HCT116 (cell line): ENCODE measurements around the gene POU3F1. TPM values are rescaled to one million over a fixed set of nuclear protein-coding genes. Genes with fewer than 3 reads are reported as not detected.

Source experiments
- ATAC-seq: fragments of 200-7000 bp; cut with Tn5 transposase; 2 replicates; pipeline ENCODE4 v1.9.1; 2020; ENCODE audit warnings: mild to moderate bottlenecking, moderate library complexity
- BruUV-seq: library from RNA; stranded (reverse); fragments of 400-500 nt; replicated peaks from 2 replicates; lab custom pipeline; 2021; lab: Mats Ljungman, UMichigan
- CTCF ChIA-PET: fragments of 300-600 bp; sonication (Branson Sonifier 250); formaldehyde crosslinking; loops from one replicate; lab custom pipeline; 2021; ENCODE audit warnings: antibody characterized with exemption; lab: Charles Lee
- POLR2A ChIA-PET: fragments of 300-600, 350-600 bp; sonication (Branson Sonifier 250); formaldehyde crosslinking; loops from one replicate; lab custom pipeline; 2021; ENCODE audit warnings: antibody characterized with exemption; lab: Charles Lee
- RAD21 ChIA-PET, 2 experiments: fragments of 300-600 bp; sonication (Branson Sonifier 250); formaldehyde crosslinking; loops; one replicate each; lab custom pipeline; 2023; ENCODE audit warnings: low total read pairs in 2 of 2; ENCODE audit not compliant: uncharacterized antibody in 2 of 2, unreplicated experiment in 2 of 2, low non-redundant PET in 1 of 2; lab: Charles Lee
- DNase-seq: peaks from one replicate; pipeline ENCODE4 v3.0.0-alpha.2; 2010; ENCODE audit warnings: low read depth, low spot score
- H2AFZ ChIP-seq: fragments of 200-600 bp; shearing (Covaris generic), sonication (generic); 2 replicates; pipeline ENCODE4 v1.6.1; 2017; ENCODE audit warnings: low read depth, mixed run types, mixed read lengths, antibody characterized with exemption, low read length; ENCODE audit not compliant: poor library complexity, severe bottlenecking
- H3K27ac ChIP-seq: 2 replicates; pipeline ENCODE4 v1.5.1; 2012; ENCODE audit warnings: low read depth, low read length
- H3K27me3 ChIP-seq: fragments of 200-600 bp; sonication (generic); 2 replicates; pipeline ENCODE4 v1.6.1; 2016; ENCODE audit warnings: mixed run types, low read length, mixed read lengths; ENCODE audit not compliant: insufficient read depth
- H3K36me3 ChIP-seq, 2 experiments: fragments of 200-500 bp in 1 of 2; fragments of 200-600 bp in 1 of 2; sonication (Bioruptor generic) in 1 of 2; sonication (generic) in 1 of 2; 2 replicates each; pipeline versions ENCODE4 v1.5.1 to v1.6.1; 2014 to 2016; ENCODE audit warnings: low read length in 2 of 2, inconsistent platforms in 1 of 2, mixed read lengths in 1 of 2, mixed run types in 1 of 2; ENCODE audit not compliant: insufficient read depth in 2 of 2, control insufficient read depth in 1 of 2
- H3K4me1 ChIP-seq, 2 experiments: fragments of 200-600 bp in 1 of 2; sonication (generic) in 1 of 2; 2 replicates each; pipeline versions ENCODE4 v1.5.1 to v1.6.1; 2012 to 2017; ENCODE audit warnings: low read length in 2 of 2, inconsistent platforms in 1 of 2, mild to moderate bottlenecking in 1 of 2, mixed read lengths in 1 of 2, mixed run types in 1 of 2, moderate library complexity in 1 of 2; ENCODE audit not compliant: insufficient read depth in 2 of 2, control insufficient read depth in 1 of 2
- H3K4me2 ChIP-seq: fragments of 200-600 bp; sonication (generic); 2 replicates; pipeline ENCODE4 v1.6.1; 2017; ENCODE audit warnings: mixed run types, low read length, mixed read lengths
- H3K4me3 ChIP-seq, 2 experiments: fragments of 200-600 bp in 1 of 2; sonication (generic) in 1 of 2; replicated peaks in 1 of 2; 2 replicates each; pipeline ENCODE4 v1.5.1; 2011 to 2016; ENCODE audit warnings: low read length in 2 of 2, control low read depth in 1 of 2, low read depth in 1 of 2, mild to moderate bottlenecking in 1 of 2, mixed read lengths in 1 of 2, mixed run types in 1 of 2
- H3K79me2 ChIP-seq: fragments of 200-600 bp; sonication (generic); 2 replicates; pipeline ENCODE4 v1.6.1; 2017; ENCODE audit warnings: mild to moderate bottlenecking, mixed run types, low read length, moderate library complexity, mixed read lengths; ENCODE audit not compliant: insufficient read depth
- H3K9ac ChIP-seq: fragments of 200-600 bp; sonication (generic); 2 replicates; pipeline ENCODE4 v1.6.1; 2016; ENCODE audit warnings: low read length, mixed read lengths
- H3K9me2 ChIP-seq: fragments of 200-600 bp; sonication (generic), shearing (Covaris generic); 2 replicates; pipeline ENCODE4 v1.6.1; 2017; ENCODE audit warnings: mixed run types, mild to moderate bottlenecking, moderate library complexity; ENCODE audit not compliant: insufficient read depth
- H3K9me3 ChIP-seq, 2 experiments: fragments of 200-500 bp in 1 of 2; fragments of 200-600 bp in 1 of 2; sonication (Bioruptor generic) in 1 of 2; sonication (generic) in 1 of 2; 2 replicates each; pipeline ENCODE4 v1.6.1; 2014 to 2017; ENCODE audit warnings: low read length in 2 of 2, mixed read lengths in 2 of 2, inconsistent platforms in 1 of 2, low read depth in 1 of 2, mild to moderate bottlenecking in 1 of 2, mixed run types in 1 of 2, moderate library complexity in 1 of 2; ENCODE audit not compliant: control insufficient read depth in 1 of 2, insufficient read depth in 1 of 2
- H4K20me1 ChIP-seq: fragments of 200-600 bp; sonication (generic), shearing (Covaris generic); 2 replicates; pipeline ENCODE4 v1.6.1; 2017; ENCODE audit warnings: mixed run types, mild to moderate bottlenecking, moderate library complexity; ENCODE audit not compliant: insufficient read depth
- CBX3 ChIP-seq: IDR thresholded peaks from 2 replicates; pipeline ENCODE4 v1.6.1; 2012; ENCODE audit warnings: low read depth
- CEBPB ChIP-seq: IDR thresholded peaks from 2 replicates; pipeline ENCODE4 v1.6.1; 2012; ENCODE audit warnings: low read depth
- EGR1 ChIP-seq: IDR thresholded peaks from 2 replicates; pipeline ENCODE4 v1.6.1; 2012; ENCODE audit warnings: low read depth
- EZH2 ChIP-seq: fragments of 200-600 bp; sonication (generic); IDR thresholded peaks from 2 replicates; pipeline ENCODE4 v1.6.1; 2017; ENCODE audit warnings: antibody characterized with exemption, mixed run types
- EZH2phosphoT487 ChIP-seq: fragments of 200-600 bp; IDR thresholded peaks from 2 replicates; pipeline ENCODE4 v1.6.1; 2018; ENCODE audit warnings: antibody characterized with exemption, borderline replicate concordance
- FOSL1 ChIP-seq: IDR thresholded peaks from 2 replicates; pipeline ENCODE4 v1.6.1; 2012; ENCODE audit warnings: low read depth
- POLR2AphosphoS5 ChIP-seq: IDR thresholded peaks from 2 replicates; pipeline ENCODE4 v1.6.1; 2011; ENCODE audit warnings: mild to moderate bottlenecking, low read depth, low read length, moderate library complexity
- SIN3A ChIP-seq: IDR thresholded peaks from 2 replicates; pipeline ENCODE4 v1.6.1; 2012; ENCODE audit warnings: low read depth
- SP1 ChIP-seq: IDR thresholded peaks from 2 replicates; pipeline ENCODE4 v1.6.1; 2012; ENCODE audit warnings: low read depth
- SRF ChIP-seq: IDR thresholded peaks from 2 replicates; pipeline ENCODE4 v1.6.1; 2012; ENCODE audit warnings: low read depth
- TCF7L2 ChIP-seq: IDR thresholded peaks from 2 replicates; pipeline ENCODE4 v1.7.0; 2011; ENCODE audit warnings: borderline replicate concordance, inconsistent platforms; ENCODE audit not compliant: insufficient read depth, insufficient read length; ENCODE audit errors: extremely low read depth
- ZFX ChIP-seq: fragments of 450-650 bp; IDR thresholded peaks from 2 replicates; pipeline ENCODE4 v1.6.1; 2017
- ZNF274 ChIP-seq: fragments of 200-500 bp; sonication (Bioruptor generic); IDR thresholded peaks from 2 replicates; pipeline ENCODE4 v1.6.1; 2014; ENCODE audit warnings: mild to moderate bottlenecking, low read depth, low read length, inconsistent platforms
- intact Hi-C: fragments of 100-400 bp; cut with micrococcal nuclease; formaldehyde crosslinking; loops from 2 replicates; pipeline ENCODE4 v1.10.0; 2022
- total RNA-seq: library from RNA; stranded (reverse); gene quantifications from one replicate; pipeline ENCODE4 v1.2.1, GENCODE V29; 2021; ENCODE audit not compliant: unreplicated experiment
- TF ChIP-seq, protein P1 (sequence below): IDR thresholded peaks from 2 replicates; pipeline ENCODE4 v1.6.1; 2012; ENCODE audit warnings: low read depth
- TF ChIP-seq, protein P2 (sequence below): IDR thresholded peaks from 2 replicates; pipeline ENCODE4 v1.6.1; 2012
- TF ChIP-seq, protein P3 (sequence below): IDR thresholded peaks from 2 replicates; pipeline ENCODE4 v1.6.1; 2011; ENCODE audit warnings: mild to moderate bottlenecking, low read length, moderate library complexity; ENCODE audit not compliant: insufficient replicate concordance; ENCODE audit errors: extremely low read depth

POU3F1 gene
- total RNA-seq, 1 experiment from 2014 or later: not detected

DNA sequence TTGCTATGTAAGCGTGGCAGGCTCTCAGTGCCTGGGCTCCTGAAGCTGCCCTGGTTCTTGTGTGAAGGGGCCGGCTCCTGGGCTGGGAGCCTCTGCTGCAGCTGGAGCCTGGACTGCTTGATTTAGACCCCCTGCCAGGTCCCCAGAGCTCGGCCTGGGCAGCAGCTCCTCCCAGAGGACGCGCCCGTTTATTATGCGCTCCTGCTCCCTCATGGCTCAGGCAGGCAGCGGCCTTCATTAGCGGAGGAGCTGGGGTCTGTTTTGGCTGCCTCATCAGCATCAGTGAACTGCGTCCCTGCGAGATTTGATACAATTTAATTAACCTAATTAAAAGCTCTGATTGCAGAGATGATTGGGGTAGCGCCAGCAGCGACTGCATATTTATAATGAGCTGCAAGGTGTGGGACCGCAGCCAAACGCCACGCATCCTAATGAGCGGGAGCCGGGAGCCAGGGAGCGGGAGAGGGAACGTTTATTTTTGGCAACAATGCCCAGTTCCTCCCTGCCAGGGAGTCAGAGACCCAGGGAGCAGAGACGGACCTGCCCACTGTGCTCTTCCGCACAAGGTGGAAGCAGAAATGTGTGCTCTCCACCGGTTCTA lies 17.4 kb downstream of the POU3F1 start (continued):
- TF ChIP-seq, protein P1, sequence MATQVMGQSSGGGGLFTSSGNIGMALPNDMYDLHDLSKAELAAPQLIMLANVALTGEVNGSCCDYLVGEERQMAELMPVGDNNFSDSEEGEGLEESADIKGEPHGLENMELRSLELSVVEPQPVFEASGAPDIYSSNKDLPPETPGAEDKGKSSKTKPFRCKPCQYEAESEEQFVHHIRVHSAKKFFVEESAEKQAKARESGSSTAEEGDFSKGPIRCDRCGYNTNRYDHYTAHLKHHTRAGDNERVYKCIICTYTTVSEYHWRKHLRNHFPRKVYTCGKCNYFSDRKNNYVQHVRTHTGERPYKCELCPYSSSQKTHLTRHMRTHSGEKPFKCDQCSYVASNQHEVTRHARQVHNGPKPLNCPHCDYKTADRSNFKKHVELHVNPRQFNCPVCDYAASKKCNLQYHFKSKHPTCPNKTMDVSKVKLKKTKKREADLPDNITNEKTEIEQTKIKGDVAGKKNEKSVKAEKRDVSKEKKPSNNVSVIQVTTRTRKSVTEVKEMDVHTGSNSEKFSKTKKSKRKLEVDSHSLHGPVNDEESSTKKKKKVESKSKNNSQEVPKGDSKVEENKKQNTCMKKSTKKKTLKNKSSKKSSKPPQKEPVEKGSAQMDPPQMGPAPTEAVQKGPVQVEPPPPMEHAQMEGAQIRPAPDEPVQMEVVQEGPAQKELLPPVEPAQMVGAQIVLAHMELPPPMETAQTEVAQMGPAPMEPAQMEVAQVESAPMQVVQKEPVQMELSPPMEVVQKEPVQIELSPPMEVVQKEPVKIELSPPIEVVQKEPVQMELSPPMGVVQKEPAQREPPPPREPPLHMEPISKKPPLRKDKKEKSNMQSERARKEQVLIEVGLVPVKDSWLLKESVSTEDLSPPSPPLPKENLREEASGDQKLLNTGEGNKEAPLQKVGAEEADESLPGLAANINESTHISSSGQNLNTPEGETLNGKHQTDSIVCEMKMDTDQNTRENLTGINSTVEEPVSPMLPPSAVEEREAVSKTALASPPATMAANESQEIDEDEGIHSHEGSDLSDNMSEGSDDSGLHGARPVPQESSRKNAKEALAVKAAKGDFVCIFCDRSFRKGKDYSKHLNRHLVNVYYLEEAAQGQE: no peak
- TF ChIP-seq CEBPB (no peak), EZH2phosphoT487 (no peak), EGR1 (no peak), ZFX (no peak)
- TF ChIP-seq, protein P2, sequence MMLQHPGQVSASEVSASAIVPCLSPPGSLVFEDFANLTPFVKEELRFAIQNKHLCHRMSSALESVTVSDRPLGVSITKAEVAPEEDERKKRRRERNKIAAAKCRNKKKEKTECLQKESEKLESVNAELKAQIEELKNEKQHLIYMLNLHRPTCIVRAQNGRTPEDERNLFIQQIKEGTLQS: no peak

DNA sequence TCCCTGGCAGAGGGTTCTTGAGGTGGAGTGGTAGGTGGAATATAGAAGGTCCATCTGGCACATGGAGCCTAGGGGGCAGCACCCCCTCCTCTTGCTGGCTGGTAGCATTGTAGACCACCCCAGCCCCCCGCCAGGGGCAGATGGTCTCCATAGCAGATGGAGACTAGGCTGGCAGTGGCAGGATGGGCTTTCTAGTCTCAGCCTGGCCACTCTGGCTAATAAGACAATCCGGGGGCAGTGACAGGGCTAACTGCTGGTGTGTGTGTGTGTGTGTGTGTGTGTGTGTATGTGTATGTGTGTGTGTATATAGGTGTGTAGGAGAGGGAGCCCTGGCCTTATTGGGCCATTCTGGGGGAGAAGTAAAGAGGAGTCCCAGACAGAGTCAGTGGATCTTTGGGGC lies 17.9 kb downstream of the POU3F1 start:
- CTCF ChIA-PET: interaction anchor here (0.9 to 1.4 kb wide), 2 partner anchors 12 to 807 kb away, joined by 3 read pairs; no protein-coding TSS in a partner anchor
- Histone ChIP-seq H3K9me3 (no peaks in the 10 kb centered on the region), H2AFZ (no peak overlapping the region), H3K27ac (no peak overlapping the region), H3K9ac (no peak overlapping the region), H3K4me1 (peaks cover 0 to 14% of the 10 kb centered on the region in 2 experiments; a peak in 1 of 4 replicates), H3K4me3 (no peak overlapping the region)
- TF ChIP-seq SP1 (no peak), TCF7L2 (no peak), ZFX (no peak), FOSL1 (no peak), SRF (no peak), ZNF274 (no peak), POLR2AphosphoS5 (no peak), SIN3A (no peak), EZH2 (no peak), CBX3 (no peak)
- TF ChIP-seq, protein P1: no peak
- TF ChIP-seq, protein P3, sequence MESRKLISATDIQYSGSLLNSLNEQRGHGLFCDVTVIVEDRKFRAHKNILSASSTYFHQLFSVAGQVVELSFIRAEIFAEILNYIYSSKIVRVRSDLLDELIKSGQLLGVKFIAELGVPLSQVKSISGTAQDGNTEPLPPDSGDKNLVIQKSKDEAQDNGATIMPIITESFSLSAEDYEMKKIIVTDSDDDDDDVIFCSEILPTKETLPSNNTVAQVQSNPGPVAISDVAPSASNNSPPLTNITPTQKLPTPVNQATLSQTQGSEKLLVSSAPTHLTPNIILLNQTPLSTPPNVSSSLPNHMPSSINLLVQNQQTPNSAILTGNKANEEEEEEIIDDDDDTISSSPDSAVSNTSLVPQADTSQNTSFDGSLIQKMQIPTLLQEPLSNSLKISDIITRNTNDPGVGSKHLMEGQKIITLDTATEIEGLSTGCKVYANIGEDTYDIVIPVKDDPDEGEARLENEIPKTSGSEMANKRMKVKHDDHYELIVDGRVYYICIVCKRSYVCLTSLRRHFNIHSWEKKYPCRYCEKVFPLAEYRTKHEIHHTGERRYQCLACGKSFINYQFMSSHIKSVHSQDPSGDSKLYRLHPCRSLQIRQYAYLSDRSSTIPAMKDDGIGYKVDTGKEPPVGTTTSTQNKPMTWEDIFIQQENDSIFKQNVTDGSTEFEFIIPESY: no peak
- TF ChIP-seq, all 23 proteins: peak for 0
- DNase-seq: no peak
- H3K27me3 ChIP-seq: no peaks in the 10 kb centered on the region
- intact Hi-C loops: loop anchor here (5.0 kb wide), 1 partner anchor 789 kb away; no protein-coding TSS in a partner anchor
- no peak for ATAC-seq
- no peaks in the 10 kb centered on the region for H4K20me1 ChIP-seq
- no peak overlapping the region for H3K4me2 ChIP-seq
- H3K9me2 ChIP-seq: no peaks in the 10 kb centered on the region
- no peaks in the 10 kb centered on the region for H3K79me2 ChIP-seq
- RAD21 ChIA-PET: no interaction called here
- no TSS peak for BruUV-seq
- POLR2A ChIA-PET: no interaction called here
- peaks cover 17 to 30% of the 10 kb centered on the region in 2 experiments; a peak in 3 of 4 replicates for H3K36me3 ChIP-seq
